Testis (tissue), 2 donors: ENCODE data around the gene RMND5A.

Experiments used
- POLR2A ChIP-seq: fragments of 450-650 bp; IDR thresholded peaks from one replicate; pipeline ENCODE4 v1.6.1; 2017; ENCODE audit warnings: antibody characterized with exemption, mild to moderate bottlenecking, moderate library complexity
- TF ChIP-seq, protein P1 (sequence below), 3 experiments: fragments of 450-650 bp in 2 of 3; fragments of 200-600 bp in 1 of 3; sonication (generic) in 1 of 3; IDR thresholded peaks; one replicate each; pipeline ENCODE4 v1.5.1; 2016 to 2019; ENCODE audit warnings: antibody characterized with exemption in 3 of 3, mild to moderate bottlenecking in 2 of 3, moderate library complexity in 1 of 3

DNA sequence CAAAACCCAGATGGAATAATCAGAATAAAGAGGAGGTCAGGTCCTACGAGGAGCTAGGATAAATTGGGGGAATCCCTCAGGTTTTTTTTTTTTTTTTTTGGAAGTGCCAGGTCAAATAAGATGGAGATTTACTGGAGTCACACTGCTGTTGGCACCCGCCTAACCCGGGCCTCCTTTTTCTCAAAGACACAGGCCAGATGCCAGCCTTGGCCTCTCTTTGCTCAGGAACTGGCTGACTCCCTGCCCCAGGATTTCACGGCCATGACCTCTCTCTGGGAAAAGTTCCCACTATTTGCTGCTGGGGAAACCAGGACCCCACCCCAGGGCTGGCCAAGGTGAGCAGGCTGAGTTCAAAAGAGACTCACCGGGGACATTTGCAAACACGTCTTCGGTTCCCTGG lies 68.1 kb downstream of the RMND5A start:
- no peak for TF ChIP-seq POLR2A
- TF ChIP-seq, protein P1, sequence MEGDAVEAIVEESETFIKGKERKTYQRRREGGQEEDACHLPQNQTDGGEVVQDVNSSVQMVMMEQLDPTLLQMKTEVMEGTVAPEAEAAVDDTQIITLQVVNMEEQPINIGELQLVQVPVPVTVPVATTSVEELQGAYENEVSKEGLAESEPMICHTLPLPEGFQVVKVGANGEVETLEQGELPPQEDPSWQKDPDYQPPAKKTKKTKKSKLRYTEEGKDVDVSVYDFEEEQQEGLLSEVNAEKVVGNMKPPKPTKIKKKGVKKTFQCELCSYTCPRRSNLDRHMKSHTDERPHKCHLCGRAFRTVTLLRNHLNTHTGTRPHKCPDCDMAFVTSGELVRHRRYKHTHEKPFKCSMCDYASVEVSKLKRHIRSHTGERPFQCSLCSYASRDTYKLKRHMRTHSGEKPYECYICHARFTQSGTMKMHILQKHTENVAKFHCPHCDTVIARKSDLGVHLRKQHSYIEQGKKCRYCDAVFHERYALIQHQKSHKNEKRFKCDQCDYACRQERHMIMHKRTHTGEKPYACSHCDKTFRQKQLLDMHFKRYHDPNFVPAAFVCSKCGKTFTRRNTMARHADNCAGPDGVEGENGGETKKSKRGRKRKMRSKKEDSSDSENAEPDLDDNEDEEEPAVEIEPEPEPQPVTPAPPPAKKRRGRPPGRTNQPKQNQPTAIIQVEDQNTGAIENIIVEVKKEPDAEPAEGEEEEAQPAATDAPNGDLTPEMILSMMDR (IDR thresholded peaks at IDR 0.05), result no peak
